ENCODE measurements around the gene DZIP1L.

DNA sequence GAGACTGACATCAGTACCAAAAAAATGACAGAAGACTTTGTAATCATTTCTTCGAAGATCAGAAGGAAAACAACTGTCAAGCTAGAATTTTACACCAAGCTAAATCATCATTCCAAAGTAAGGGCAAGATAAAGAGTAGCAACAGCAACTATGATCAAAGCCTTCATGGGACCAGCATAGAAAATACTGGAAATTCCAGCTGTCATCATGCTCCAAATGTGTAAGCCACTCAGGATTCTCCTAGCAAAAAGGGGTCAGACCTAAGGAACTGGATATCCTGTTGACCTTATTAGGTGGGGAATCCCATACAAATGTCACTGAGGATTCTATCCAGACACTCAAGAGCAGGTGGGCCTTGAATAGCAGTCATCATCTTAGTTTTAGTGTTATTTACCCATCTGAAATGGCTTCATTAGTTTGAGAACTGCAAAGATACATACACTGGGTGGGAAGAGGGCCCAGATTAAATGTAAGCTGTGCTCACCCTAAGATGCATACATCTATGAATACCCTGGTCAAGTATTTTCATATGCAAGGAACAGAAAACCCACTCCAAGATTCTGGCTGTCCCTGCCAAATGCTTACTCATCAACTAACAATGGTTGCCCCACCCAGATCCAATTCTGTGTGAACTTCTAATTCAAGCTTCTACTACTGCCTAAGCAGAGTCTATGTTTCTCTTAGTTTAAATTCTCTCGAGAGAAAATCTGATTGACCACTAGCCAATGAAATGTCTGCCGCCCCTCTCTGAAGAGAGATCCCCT lies 72.0 kb downstream of the DZIP1L start:
- TF ChIP-seq, protein P1, sequence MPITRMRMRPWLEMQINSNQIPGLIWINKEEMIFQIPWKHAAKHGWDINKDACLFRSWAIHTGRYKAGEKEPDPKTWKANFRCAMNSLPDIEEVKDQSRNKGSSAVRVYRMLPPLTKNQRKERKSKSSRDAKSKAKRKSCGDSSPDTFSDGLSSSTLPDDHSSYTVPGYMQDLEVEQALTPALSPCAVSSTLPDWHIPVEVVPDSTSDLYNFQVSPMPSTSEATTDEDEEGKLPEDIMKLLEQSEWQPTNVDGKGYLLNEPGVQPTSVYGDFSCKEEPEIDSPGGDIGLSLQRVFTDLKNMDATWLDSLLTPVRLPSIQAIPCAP (CRISPR knock-in tag; IDR thresholded peaks at IDR 0.05): no peak
- TF ChIP-seq HMGA2 (CRISPR knock-in tag; IDR thresholded peaks at IDR 0.05): no peak
